HepG2 (cell line): ENCODE results near the gene LCA5. TPM values are rescaled to one million over a fixed set of nuclear protein-coding genes. Genes with fewer than 3 reads are reported as not detected.
A peak's percentile ranks its signal among the peaks of the same experiment; 100 is the strongest.

Experiments
- FIP1L1 ChIP-seq: fragments of 200-400 bp; formaldehyde crosslinking; IDR thresholded peaks from 2 replicates; pipeline ENCODE4 v1.6.1; 2018; ENCODE audit warnings: low read depth, mild to moderate bottlenecking, low read length, moderate library complexity, borderline replicate concordance; ENCODE audit not compliant: insufficient read depth
- FOSL2 ChIP-seq: sonication (generic); formaldehyde crosslinking; IDR thresholded peaks from 2 replicates; pipeline ENCODE4 v1.4.0; 2020; ENCODE audit warnings: missing genetic modification reagents
- FOXA1 ChIP-seq, 2 experiments: fragments of 450-650 bp in 1 of 2; sonication (generic) in 1 of 2; formaldehyde crosslinking in 1 of 2; IDR thresholded peaks; 2 replicates each; pipeline versions ENCODE4 v1.4.0 to v1.6.1; 2016 to 2020; ENCODE audit warnings: missing genetic modification reagents in 1 of 2
- KLF16 ChIP-seq, 2 experiments: sonication (generic) in 1 of 2; formaldehyde crosslinking in 1 of 2; IDR thresholded peaks; 2 replicates each; pipeline versions ENCODE4 v1.6.1 to v1.8.0; 2016 to 2023; ENCODE audit warnings: missing genetic modification reagents in 2 of 2, missing compliant biosample characterization in 1 of 2
- NR2F6 ChIP-seq, 2 experiments: IDR thresholded peaks; 2 replicates each; pipeline ENCODE4 v1.6.1; 2016; ENCODE audit warnings: antibody characterized with exemption in 1 of 2, mild to moderate bottlenecking in 1 of 2
- PHF8 ChIP-seq: sonication (generic); formaldehyde crosslinking; IDR thresholded peaks from 2 replicates; pipeline ENCODE4 v1.5.0; 2020; ENCODE audit warnings: missing genetic modification reagents
- RAD21 ChIP-seq: fragments of 450-650 bp; formaldehyde crosslinking; IDR thresholded peaks from 2 replicates; pipeline ENCODE4 v1.5.0; 2020; ENCODE audit warnings: mild to moderate bottlenecking
- TBL1XR1 ChIP-seq: fragments of 150-350 bp; IDR thresholded peaks from 2 replicates; pipeline ENCODE4 v1.6.1; 2014; ENCODE audit warnings: borderline replicate concordance, low read length; ENCODE audit not compliant: partially characterized antibody
- ZBTB38 ChIP-seq: sonication (generic); formaldehyde crosslinking; IDR thresholded peaks from 2 replicates; pipeline ENCODE4 v1.5.1; 2020; ENCODE audit warnings: mild to moderate bottlenecking, missing genetic modification reagents
- ZBTB42 ChIP-seq: sonication (generic); formaldehyde crosslinking; IDR thresholded peaks from 2 replicates; pipeline ENCODE4 v1.5.0; 2020; ENCODE audit warnings: mild to moderate bottlenecking, missing genetic modification reagents
- ZFP37 ChIP-seq: sonication (generic); formaldehyde crosslinking; IDR thresholded peaks from 2 replicates; pipeline ENCODE4 v1.4.0; 2020; ENCODE audit warnings: missing genetic modification reagents, borderline replicate concordance
- ZFP62 ChIP-seq: sonication (generic); formaldehyde crosslinking; IDR thresholded peaks from 2 replicates; pipeline ENCODE4 v1.4.0; 2020; ENCODE audit warnings: missing genetic modification reagents
- ZKSCAN1 ChIP-seq: fragments of 150-350 bp; IDR thresholded peaks from 2 replicates; pipeline ENCODE4 v1.6.1; 2014; ENCODE audit warnings: low read length
- ZNF530 ChIP-seq: sonication (generic); formaldehyde crosslinking; IDR thresholded peaks from 2 replicates; pipeline ENCODE4 v1.5.0; 2020; ENCODE audit warnings: low read depth, mild to moderate bottlenecking, missing genetic modification reagents
- ZNF615 ChIP-seq: sonication (generic); formaldehyde crosslinking; IDR thresholded peaks from 2 replicates; pipeline ENCODE4 v1.5.0; 2020; ENCODE audit warnings: mild to moderate bottlenecking, missing genetic modification reagents, borderline replicate concordance
- ZNF7 ChIP-seq: IDR thresholded peaks from 2 replicates; pipeline ENCODE4 v1.6.1; 2016; ENCODE audit warnings: missing biosample characterization, missing genetic modification reagents
- ZSCAN30 ChIP-seq: sonication (generic); formaldehyde crosslinking; IDR thresholded peaks from 2 replicates; pipeline ENCODE4 v1.5.0; 2020; ENCODE audit warnings: mild to moderate bottlenecking, missing genetic modification reagents
- polyA plus RNA-seq, 8 experiments: library from polyadenylated mRNA; depleted of rRNA in 3 of 8; stranded (reverse) in 7 of 8; unstranded in 1 of 8; fragments of >200 nt; fragmentation: Illumina TruSeq in 4 of 8; extraction: Trizol in 4 of 8; gene quantifications; 2 replicates each; pipeline versions ENCODE4 v1.2.1 to v1.2.3, GENCODE V29; 2011 to 2016; ENCODE audit warnings: low read depth in 4 of 8, missing spikeins in 1 of 8, mixed read lengths in 1 of 8; ENCODE audit not compliant: insufficient read depth in 1 of 8
- total RNA-seq, 5 experiments: library from RNA; depleted of rRNA; stranded (reverse); fragments of >200 nt; fragmentation: Illumina TruSeq; extraction: Trizol; gene quantifications; 2 replicates each; pipeline ENCODE4 v1.2.3, GENCODE V29; 2016; ENCODE audit warnings: low read depth in 1 of 5
- TF ChIP-seq, protein P1 (sequence below): IDR thresholded peaks from 2 replicates; pipeline ENCODE4 v1.6.1; 2016; ENCODE audit warnings: missing biosample characterization, missing genetic modification reagents, low read depth
- TF ChIP-seq, protein P2 (sequence below): sonication (generic); formaldehyde crosslinking; conservative IDR thresholded peaks from 2 replicates; pipeline ENCODE4 v1.4.0; 2020; ENCODE audit warnings: missing genetic modification reagents
- TF ChIP-seq, protein P3 (sequence below): IDR thresholded peaks from 2 replicates; pipeline ENCODE4 v1.6.1; 2016; ENCODE audit warnings: missing compliant biosample characterization, missing genetic modification reagents, borderline replicate concordance
- TF ChIP-seq, protein P4 (sequence below): sonication (generic); formaldehyde crosslinking; IDR thresholded peaks from 2 replicates; pipeline ENCODE4 v1.8.0; 2022; ENCODE audit warnings: mild to moderate bottlenecking, missing genetic modification reagents, moderate library complexity
- TF ChIP-seq, protein P5 (sequence below): sonication (generic); formaldehyde crosslinking; IDR thresholded peaks from 2 replicates; pipeline ENCODE4 v1.4.0; 2020; ENCODE audit warnings: missing genetic modification reagents

LCA5 gene
- total and polyA plus RNA-seq, 2 of the 13 experiments (the other 11 are each of a cell fraction or from before 2014, with no cell fraction given) = 0.84 to 4.6 TPM

DNA sequence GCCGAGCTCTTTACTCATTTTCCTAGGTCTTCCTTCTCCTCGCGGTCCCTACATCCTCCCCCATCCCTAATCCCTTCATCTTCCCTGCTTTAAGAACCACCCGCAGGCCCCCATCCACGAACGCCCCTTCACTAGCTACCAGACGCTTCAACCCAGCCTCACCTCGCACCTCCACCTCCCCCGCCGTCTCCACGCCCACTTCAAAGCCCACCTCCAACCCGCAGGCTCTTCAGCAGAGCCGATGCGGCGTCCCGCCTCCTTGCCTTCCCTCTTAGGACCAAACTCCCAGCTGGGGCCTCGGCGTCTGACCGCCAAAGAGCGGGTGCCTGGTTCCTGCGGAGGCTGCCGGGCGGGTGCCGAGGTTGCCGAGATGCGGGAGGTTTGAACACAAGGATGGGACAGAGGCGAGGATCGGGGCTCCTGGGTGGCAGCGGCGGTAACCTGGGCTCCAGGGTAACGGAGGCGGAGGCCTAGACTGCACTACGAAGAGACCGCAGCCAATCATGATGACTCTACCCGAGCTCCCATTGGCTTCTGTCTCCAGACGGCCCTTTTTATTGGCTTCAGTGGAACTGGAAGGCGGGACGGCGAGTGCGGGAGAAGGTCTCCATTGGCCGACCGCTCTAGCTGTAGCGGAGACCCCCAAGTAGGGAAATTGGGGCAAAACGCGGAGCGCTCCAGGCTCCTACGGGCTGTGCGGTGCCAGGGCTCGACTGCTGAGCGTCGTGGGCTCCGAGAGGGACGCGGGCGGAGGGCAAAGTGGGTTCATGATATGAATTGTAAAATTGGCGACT lies at the start of gene LCA5 (continued):
- TF ChIP-seq ZKSCAN1 = no peak
- no peak; the same call in 1 of the 2 replicates for TF ChIP-seq FOSL2
- no peak for TF ChIP-seq NR2F6 (IDR thresholded peaks at IDR 0.05)
- TF ChIP-seq NR2F6 (CRISPR knock-in tag; IDR thresholded peaks at IDR 0.05) = 0 out of 2 replicates have a peak, but pooled peaks have one; percentile 4
- 0 out of 2 replicates have a peak, but pooled peaks have one; percentile 18 for TF ChIP-seq RAD21
- TF ChIP-seq ZBTB38 (CRISPR knock-in tag) = peak; percentile 51; the same call in 1 of the 2 replicates
- no peak for TF ChIP-seq FIP1L1
- TF ChIP-seq, protein P1, sequence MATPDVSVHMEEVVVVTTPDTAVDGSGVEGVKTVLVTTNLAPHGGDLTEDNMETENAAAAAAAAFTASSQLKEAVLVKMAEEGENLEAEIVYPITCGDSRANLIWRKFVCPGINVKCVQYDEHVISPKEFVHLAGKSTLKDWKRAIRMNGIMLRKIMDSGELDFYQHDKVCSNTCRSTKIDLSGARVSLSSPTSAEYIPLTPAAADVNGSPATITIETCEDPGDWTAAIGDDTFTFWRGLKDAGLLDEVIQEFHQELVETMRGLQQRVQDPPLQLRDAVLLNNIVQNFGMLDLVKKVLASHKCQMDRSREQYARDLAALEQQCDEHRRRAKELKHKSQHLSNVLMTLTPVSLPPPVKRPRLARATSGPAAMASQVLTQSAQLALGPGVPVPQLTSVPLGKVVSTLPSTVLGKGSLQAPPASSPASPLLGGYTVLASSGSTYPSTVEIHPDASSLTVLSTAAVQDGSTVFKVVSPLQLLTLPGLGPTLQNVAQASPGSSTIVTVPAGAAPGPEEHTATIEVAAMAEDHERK (CRISPR knock-in tag) = no peak
- TF ChIP-seq TBL1XR1 = no peak
- no peak for TF ChIP-seq FOXA1 (IDR thresholded peaks at IDR 0.05)
- no peak for TF ChIP-seq FOXA1 (CRISPR knock-in tag; IDR thresholded peaks at IDR 0.05)
- no peak for TF ChIP-seq ZBTB42
- TF ChIP-seq ZFP62 (CRISPR knock-in tag) = no peak
- TF ChIP-seq, protein P2, sequence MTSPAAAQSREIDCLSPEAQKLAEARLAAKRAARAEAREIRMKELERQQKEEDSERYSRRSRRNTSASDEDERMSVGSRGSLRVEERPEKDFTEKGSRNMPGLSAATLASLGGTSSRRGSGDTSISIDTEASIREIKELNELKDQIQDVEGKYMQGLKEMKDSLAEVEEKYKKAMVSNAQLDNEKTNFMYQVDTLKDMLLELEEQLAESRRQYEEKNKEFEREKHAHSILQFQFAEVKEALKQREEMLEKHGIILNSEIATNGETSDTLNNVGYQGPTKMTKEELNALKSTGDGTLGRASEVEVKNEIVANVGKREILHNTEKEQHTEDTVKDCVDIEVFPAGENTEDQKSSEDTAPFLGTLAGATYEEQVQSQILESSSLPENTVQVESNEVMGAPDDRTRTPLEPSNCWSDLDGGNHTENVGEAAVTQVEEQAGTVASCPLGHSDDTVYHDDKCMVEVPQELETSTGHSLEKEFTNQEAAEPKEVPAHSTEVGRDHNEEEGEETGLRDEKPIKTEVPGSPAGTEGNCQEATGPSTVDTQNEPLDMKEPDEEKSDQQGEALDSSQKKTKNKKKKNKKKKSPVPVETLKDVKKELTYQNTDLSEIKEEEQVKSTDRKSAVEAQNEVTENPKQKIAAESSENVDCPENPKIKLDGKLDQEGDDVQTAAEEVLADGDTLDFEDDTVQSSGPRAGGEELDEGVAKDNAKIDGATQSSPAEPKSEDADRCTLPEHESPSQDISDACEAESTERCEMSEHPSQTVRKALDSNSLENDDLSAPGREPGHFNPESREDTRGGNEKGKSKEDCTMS (CRISPR knock-in tag) = no peak
- TF ChIP-seq, protein P3, sequence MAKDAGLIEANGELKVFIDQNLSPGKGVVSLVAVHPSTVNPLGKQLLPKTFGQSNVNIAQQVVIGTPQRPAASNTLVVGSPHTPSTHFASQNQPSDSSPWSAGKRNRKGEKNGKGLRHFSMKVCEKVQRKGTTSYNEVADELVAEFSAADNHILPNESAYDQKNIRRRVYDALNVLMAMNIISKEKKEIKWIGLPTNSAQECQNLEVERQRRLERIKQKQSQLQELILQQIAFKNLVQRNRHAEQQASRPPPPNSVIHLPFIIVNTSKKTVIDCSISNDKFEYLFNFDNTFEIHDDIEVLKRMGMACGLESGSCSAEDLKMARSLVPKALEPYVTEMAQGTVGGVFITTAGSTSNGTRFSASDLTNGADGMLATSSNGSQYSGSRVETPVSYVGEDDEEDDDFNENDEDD (CRISPR knock-in tag) = peak; percentile 31; the same call in 1 of the 2 replicates
- no peak for TF ChIP-seq ZNF530 (CRISPR knock-in tag)
- no peak for TF ChIP-seq ZSCAN30 (CRISPR knock-in tag)
- TF ChIP-seq ZNF615 (CRISPR knock-in tag) = no peak
- TF ChIP-seq, protein P4, sequence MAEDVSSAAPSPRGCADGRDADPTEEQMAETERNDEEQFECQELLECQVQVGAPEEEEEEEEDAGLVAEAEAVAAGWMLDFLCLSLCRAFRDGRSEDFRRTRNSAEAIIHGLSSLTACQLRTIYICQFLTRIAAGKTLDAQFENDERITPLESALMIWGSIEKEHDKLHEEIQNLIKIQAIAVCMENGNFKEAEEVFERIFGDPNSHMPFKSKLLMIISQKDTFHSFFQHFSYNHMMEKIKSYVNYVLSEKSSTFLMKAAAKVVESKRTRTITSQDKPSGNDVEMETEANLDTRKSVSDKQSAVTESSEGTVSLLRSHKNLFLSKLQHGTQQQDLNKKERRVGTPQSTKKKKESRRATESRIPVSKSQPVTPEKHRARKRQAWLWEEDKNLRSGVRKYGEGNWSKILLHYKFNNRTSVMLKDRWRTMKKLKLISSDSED (CRISPR knock-in tag) = no peak
- no peak for TF ChIP-seq ZNF7 (CRISPR knock-in tag)
- TF ChIP-seq, protein P5, sequence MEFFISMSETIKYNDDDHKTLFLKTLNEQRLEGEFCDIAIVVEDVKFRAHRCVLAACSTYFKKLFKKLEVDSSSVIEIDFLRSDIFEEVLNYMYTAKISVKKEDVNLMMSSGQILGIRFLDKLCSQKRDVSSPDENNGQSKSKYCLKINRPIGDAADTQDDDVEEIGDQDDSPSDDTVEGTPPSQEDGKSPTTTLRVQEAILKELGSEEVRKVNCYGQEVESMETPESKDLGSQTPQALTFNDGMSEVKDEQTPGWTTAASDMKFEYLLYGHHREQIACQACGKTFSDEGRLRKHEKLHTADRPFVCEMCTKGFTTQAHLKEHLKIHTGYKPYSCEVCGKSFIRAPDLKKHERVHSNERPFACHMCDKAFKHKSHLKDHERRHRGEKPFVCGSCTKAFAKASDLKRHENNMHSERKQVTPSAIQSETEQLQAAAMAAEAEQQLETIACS (CRISPR knock-in tag) = no peak
- 0 out of 4 replicates have a peak, but pooled peaks of 1 of the 2 experiments have one; percentile 22 for TF ChIP-seq KLF16 (CRISPR knock-in tag; IDR thresholded peaks at IDR 0.05)
- TF ChIP-seq PHF8 (CRISPR knock-in tag) = peak; percentile 85
- TF ChIP-seq ZFP37 = no peak
